K562 (cell line): Measurements from ENCODE around the gene CCR5AS.

Experiments used
- ATAC-seq: fragments of 200-7000 bp; cut with Tn5 transposase; 3 replicates; pipeline ENCODE4 v1.9.1; 2020; ENCODE audit warnings: moderate library complexity
- BruUV-seq: library from RNA; stranded (reverse); fragments of 400-500 nt; replicated peaks from 2 replicates; lab custom pipeline; 2021; lab: Mats Ljungman, UMichigan
- CTCF ChIA-PET: fragments of 300-600 bp; formaldehyde crosslinking; extraction: SDS; loops from one replicate; lab custom pipeline; 2021; ENCODE audit warnings: low intra/inter-chr PET ratio; lab: Yijun Ruan, JAX
- POLR2A ChIA-PET: fragments of 300-600, 350-650 bp; sonication (Branson Sonifier 250); formaldehyde crosslinking; extraction: SDS; loops from one replicate; lab custom pipeline; 2021; ENCODE audit warnings: antibody characterized with exemption, inconsistent platforms; lab: Yijun Ruan, JAX
- DNase-seq, 4 experiments: peaks; one replicate each; pipeline versions ENCODE4 v3.0.0 to v3.0.0-alpha.2; 2011 to 2018; ENCODE audit warnings: low spot score in 3 of 4, mixed read lengths in 3 of 4; ENCODE audit errors: extremely low read depth in 1 of 4
- FAIRE-seq: peaks from 2 replicates; lab custom pipeline; 2011; peaks lifted over from hg19 to GRCh38; lab: Jason Lieb, UNC
- H2AFZ ChIP-seq: 2 replicates; pipeline ENCODE4 v1.6.0; 2011; ENCODE audit warnings: low read depth, low read length, control low read depth, inconsistent platforms
- H3K27ac ChIP-seq: fragments of 200-600 bp; 3 replicates; pipeline ENCODE4 v1.8.0; 2011; ENCODE audit warnings: low read depth, mild to moderate bottlenecking, control low read depth, inconsistent platforms, low read length, moderate library complexity, mixed read lengths; ENCODE audit errors: extremely low read depth
- H3K27me3 ChIP-seq, 2 experiments: fragments of 300-600 bp in 1 of 2; 2 replicates in 1 of 2; 3 replicates in 1 of 2; pipeline versions ENCODE4 v1.6.0 to v1.8.0; 2011; ENCODE audit warnings: inconsistent platforms in 2 of 2, low read length in 2 of 2, mild to moderate bottlenecking in 1 of 2, mixed read lengths in 1 of 2, moderate library complexity in 1 of 2; ENCODE audit not compliant: control insufficient read depth in 2 of 2, insufficient read depth in 2 of 2
- H3K36me3 ChIP-seq: fragments of 300-600 bp; 3 replicates; pipeline ENCODE4 v1.8.0; 2011; ENCODE audit warnings: mild to moderate bottlenecking, low read length, inconsistent platforms; ENCODE audit not compliant: control insufficient read depth, insufficient read depth
- H3K4me1 ChIP-seq, 2 experiments: fragments of 200-600 bp in 1 of 2; replicated peaks in 1 of 2; 2 replicates in 1 of 2; 3 replicates in 1 of 2; pipeline versions ENCODE4 v1.5.1 to v1.8.0; 2011; ENCODE audit warnings: inconsistent platforms in 2 of 2, low read length in 2 of 2, mild to moderate bottlenecking in 1 of 2, mixed read lengths in 1 of 2, moderate library complexity in 1 of 2; ENCODE audit not compliant: control insufficient read depth in 2 of 2, insufficient read depth in 2 of 2
- H3K4me2 ChIP-seq: 2 replicates; pipeline ENCODE4 v1.6.1; 2011; ENCODE audit warnings: low read length, control low read depth, inconsistent platforms, mixed read lengths; ENCODE audit not compliant: insufficient read depth
- H3K4me3 ChIP-seq: fragments of 200-600 bp; sonication (generic), shearing (Covaris generic); 2 replicates; pipeline ENCODE4 v1.5.1; 2016; ENCODE audit warnings: control low read depth, inconsistent platforms
- H3K79me2 ChIP-seq: fragments of 200-600 bp; 3 replicates; pipeline ENCODE4 v1.8.0; 2011; ENCODE audit warnings: low read length, inconsistent platforms; ENCODE audit not compliant: control insufficient read depth, insufficient read depth
- H3K9ac ChIP-seq, 2 experiments: 2 replicates each; pipeline versions ENCODE4 v1.6.0 to v1.6.1; 2011; ENCODE audit warnings: low read depth in 2 of 2, low read length in 2 of 2, control low read depth in 1 of 2, inconsistent platforms in 1 of 2, mild to moderate bottlenecking in 1 of 2, mixed read lengths in 1 of 2; ENCODE audit not compliant: insufficient read depth in 1 of 2
- H3K9me1 ChIP-seq: one replicate; pipeline ENCODE4 v1.6.0; 2011; ENCODE audit warnings: inconsistent platforms, mild to moderate bottlenecking, low read length, moderate library complexity; ENCODE audit not compliant: control insufficient read depth, insufficient read depth
- H3K9me3 ChIP-seq: replicated peaks from 2 replicates; pipeline ENCODE4 v1.5.1; 2011; ENCODE audit warnings: low read depth, low read length, inconsistent platforms; ENCODE audit not compliant: control insufficient read depth, insufficient read depth
- H4K20me1 ChIP-seq: replicated peaks from 2 replicates; pipeline ENCODE4 v1.6.1; 2011; ENCODE audit warnings: low read length, inconsistent platforms, mixed read lengths; ENCODE audit not compliant: control insufficient read depth, insufficient read depth
- BHLHE40 ChIP-seq: IDR thresholded peaks from 2 replicates; pipeline ENCODE4 v1.6.1; 2011; ENCODE audit warnings: low read length, improper control_type of control experiment
- CEBPG ChIP-seq, 3 experiments: fragments of 200-800 bp in 1 of 3; sonication (Bioruptor generic) in 1 of 3; sonication (generic) in 1 of 3; formaldehyde crosslinking in 1 of 3; IDR thresholded peaks in 2 of 3; conservative IDR thresholded peaks in 1 of 3; 2 replicates each; pipeline versions ENCODE4 v1.6.1 to v1.8.0; 2016 to 2022; ENCODE audit warnings: missing compliant biosample characterization in 2 of 3, missing genetic modification characterization in 2 of 3, mild to moderate bottlenecking in 1 of 3, missing genetic modification reagents in 1 of 3
- DDX20 ChIP-seq: fragments of 450-650 bp; IDR thresholded peaks from 2 replicates; pipeline ENCODE4 v1.6.1; 2016; ENCODE audit warnings: missing genetic modification characterization, low read depth, mild to moderate bottlenecking, missing compliant biosample characterization, moderate library complexity
- E4F1 ChIP-seq: fragments of 250-450 bp; sonication (Bioruptor Pico); IDR thresholded peaks from 2 replicates; pipeline ENCODE4 v1.5.0; 2021; ENCODE audit warnings: mild to moderate bottlenecking, borderline replicate concordance
- GABPA ChIP-seq: fragments of 200-800 bp; sonication (Bioruptor generic); conservative IDR thresholded peaks from 2 replicates; pipeline ENCODE4 v1.6.1; 2016; ENCODE audit warnings: low read depth, missing genetic modification characterization, missing compliant biosample characterization
- HNRNPK ChIP-seq: fragments of 200-400 bp; formaldehyde crosslinking; IDR thresholded peaks from one replicate; pipeline ENCODE4 v1.6.1; 2018; ENCODE audit warnings: mild to moderate bottlenecking, low read depth, low read length; ENCODE audit not compliant: poor library complexity, severe bottlenecking
- IFI16 ChIP-seq: fragments of 250-450 bp; sonication (Bioruptor Pico); IDR thresholded peaks from 2 replicates; pipeline ENCODE4 v2.1.2; 2022; ENCODE audit warnings: mild to moderate bottlenecking, inconsistent platforms
- MAFF ChIP-seq: IDR thresholded peaks from 2 replicates; pipeline ENCODE4 v1.6.1; 2012; ENCODE audit warnings: low read length, improper control_type of control experiment
- MCM5 ChIP-seq: fragments of 450-650 bp; IDR thresholded peaks from 2 replicates; pipeline ENCODE4 v1.6.1; 2016; ENCODE audit warnings: low read depth
- SPI1 ChIP-seq: IDR thresholded peaks from 2 replicates; pipeline ENCODE4 v1.6.1; 2011; ENCODE audit warnings: low read depth, low read length, control low read depth, borderline replicate concordance
- TOE1 ChIP-seq, 2 experiments: fragments of 450-650 bp in 1 of 2; sonication (generic) in 1 of 2; formaldehyde crosslinking in 1 of 2; IDR thresholded peaks; 2 replicates each; pipeline versions ENCODE4 v1.7.1 to v1.8.0; 2016 to 2022; ENCODE audit warnings: borderline replicate concordance in 2 of 2, mild to moderate bottlenecking in 2 of 2, antibody characterized with exemption in 1 of 2, inconsistent platforms in 1 of 2, low read depth in 1 of 2, missing genetic modification reagents in 1 of 2, moderate library complexity in 1 of 2
- ZSCAN29 ChIP-seq: fragments of 450-650 bp; IDR thresholded peaks from 2 replicates; pipeline ENCODE4 v1.6.1; 2017
- WGBS: fragments of 100-300 bp; shearing (Covaris generic); methylation state at CpG from one replicate; pipeline ENCODE4 v1.1.6; 2016; ENCODE audit warnings: low coverage, mixed read lengths; ENCODE audit not compliant: insufficient coverage; ENCODE audit errors: missing lambda C conversion rate; 5-methylcytosine and 5-hydroxymethylcytosine counted together
- in situ Hi-C: fragments of 300-500 bp; cut with MboI; formaldehyde crosslinking; loops from 4 replicates; pipeline ENCODE4 v1.15.0; 2018; ENCODE audit warnings: inconsistent platforms, mixed read lengths
- intact Hi-C: fragments of 100-400 bp; cut with micrococcal nuclease; formaldehyde crosslinking; loops from 2 replicates; pipeline ENCODE4 v1.14.2; 2022
- TF ChIP-seq, protein P1 (sequence below): sonication (generic); formaldehyde crosslinking; IDR thresholded peaks from 2 replicates; pipeline ENCODE4 v1.8.0; 2022; ENCODE audit warnings: mild to moderate bottlenecking, missing genetic modification reagents, borderline replicate concordance

CCR5AS gene

GRCh38 chr3:46395766-46396530 is 10.9 kb downstream of the CCR5AS start:
- Histone ChIP-seq H3K4me1 (peaks cover 10 to 45% of the 10 kb centered on the region in 2 experiments), H3K27me3 (peaks cover 0 to 17% of the 10 kb centered on the region in 2 experiments; a peak in 2 of 5 replicates), H2AFZ (no peak overlapping the region), H3K4me3 (no peak overlapping the region), H3K9me1 (no peaks in the 10 kb centered on the region), H3K36me3 (no peaks in the 10 kb centered on the region), H3K4me2 (no peak overlapping the region), H3K9ac (no peak overlapping the region), H3K79me2 (no peaks in the 10 kb centered on the region), H3K27ac (no peak overlapping the region), H3K9me3 (no peaks in the 10 kb centered on the region), H4K20me1 (no peaks in the 10 kb centered on the region)
- DNase-seq, result no peak
- intact Hi-C loops, result loop anchor here (1.0 kb wide), 1 partner anchor 31 kb away; no protein-coding TSS in a partner anchor
- POLR2A ChIA-PET, result interaction anchor here (1.2 kb wide), 1 partner anchor 10 kb away, joined by 3 read pairs; no protein-coding TSS in a partner anchor
- in situ Hi-C loops, result no loop called here
- CTCF ChIA-PET, result no interaction called here
- BruUV-seq, result no TSS peak
- no peak for FAIRE-seq
- WGBS, result 30% methylated on average over 6 of the region's 6 CpGs
- no peak for ATAC-seq
- TF ChIP-seq DDX20 (tag) (no peak), CEBPG (CRISPR knock-in tag; IDR thresholded peaks at IDR 0.05) (no peak), CEBPG (tag; conservative IDR thresholded peaks at IDR 0.05 in 1 of 2, IDR thresholded peaks at IDR 0.05 in 1 of 2) (0 out of 4 replicates have a peak, but pooled peaks of 1 of the 2 experiments have one; percentile 5), MAFF (no peak), HNRNPK (no peak), E4F1 (no peak), ZSCAN29 (no peak), GABPA (tag) (no peak), IFI16 (no peak), MCM5 (no peak), BHLHE40 (peak; percentile 54; the same call in 1 of the 2 replicates), TOE1 (IDR thresholded peaks at IDR 0.05; ENCODE audit: borderline replicate concordance) (no peak), TOE1 (CRISPR knock-in tag; IDR thresholded peaks at IDR 0.05; ENCODE audit: borderline replicate concordance, low read depth) (no peak), SPI1 (no peak)
- TF ChIP-seq, protein P1, sequence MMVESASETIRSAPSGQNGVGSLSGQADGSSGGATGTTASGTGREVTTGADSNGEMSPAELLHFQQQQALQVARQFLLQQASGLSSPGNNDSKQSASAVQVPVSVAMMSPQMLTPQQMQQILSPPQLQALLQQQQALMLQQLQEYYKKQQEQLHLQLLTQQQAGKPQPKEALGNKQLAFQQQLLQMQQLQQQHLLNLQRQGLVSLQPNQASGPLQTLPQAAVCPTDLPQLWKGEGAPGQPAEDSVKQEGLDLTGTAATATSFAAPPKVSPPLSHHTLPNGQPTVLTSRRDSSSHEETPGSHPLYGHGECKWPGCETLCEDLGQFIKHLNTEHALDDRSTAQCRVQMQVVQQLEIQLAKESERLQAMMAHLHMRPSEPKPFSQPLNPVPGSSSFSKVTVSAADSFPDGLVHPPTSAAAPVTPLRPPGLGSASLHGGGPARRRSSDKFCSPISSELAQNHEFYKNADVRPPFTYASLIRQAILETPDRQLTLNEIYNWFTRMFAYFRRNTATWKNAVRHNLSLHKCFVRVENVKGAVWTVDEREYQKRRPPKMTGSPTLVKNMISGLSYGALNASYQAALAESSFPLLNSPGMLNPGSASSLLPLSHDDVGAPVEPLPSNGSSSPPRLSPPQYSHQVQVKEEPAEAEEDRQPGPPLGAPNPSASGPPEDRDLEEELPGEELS (CRISPR knock-in tag), result no peak
